WTC11 (cell line): ENCODE results near the gene POU3F3. TPM values are rescaled to one million over a fixed set of nuclear protein-coding genes. Genes with fewer than 3 reads are reported as not detected.

Experiments
- ATAC-seq: fragments of 200-7000 bp; cut with Tn5 transposase; 2 replicates; pipeline ENCODE4 v1.10.0; 2021; ENCODE audit warnings: mild to moderate bottlenecking, moderate library complexity
- CTCF ChIA-PET: fragments of 300-600 bp; sonication (Branson Sonifier 250); formaldehyde crosslinking; loops from one replicate; lab custom pipeline; 2021; ENCODE audit warnings: antibody characterized with exemption; lab: Charles Lee
- POLR2A ChIA-PET: fragments of 350-600 bp; sonication (Branson Sonifier 250); formaldehyde crosslinking; loops from one replicate; lab custom pipeline; 2021; ENCODE audit warnings: antibody characterized with exemption; lab: Charles Lee
- DNase-seq: peaks from one replicate; pipeline ENCODE4 v3.0.0; 2021; ENCODE audit warnings: low spot score
- H3K27ac Mint-ChIP-seq: 2 replicates; pipeline ENCODE4 v1.8.0; 2021; ENCODE audit warnings: mixed read lengths
- H3K27me3 Mint-ChIP-seq: 2 replicates; pipeline ENCODE4 v1.8.0; 2021; ENCODE audit warnings: low read depth, mild to moderate bottlenecking, moderate library complexity, mixed read lengths
- H3K36me3 Mint-ChIP-seq: 2 replicates; pipeline ENCODE4 v1.8.0; 2021; ENCODE audit warnings: mixed read lengths
- H3K4me1 Mint-ChIP-seq: 2 replicates; pipeline ENCODE4 v1.8.0; 2022; ENCODE audit warnings: mixed read lengths
- H3K4me3 Mint-ChIP-seq: 2 replicates; pipeline ENCODE4 v1.8.0; 2021; ENCODE audit warnings: mild to moderate bottlenecking, moderate library complexity, mixed read lengths
- H3K9me3 Mint-ChIP-seq: 2 replicates; pipeline ENCODE4 v1.8.0; 2021; ENCODE audit warnings: mixed read lengths
- AFF4 ChIP-seq: sonication (generic); formaldehyde crosslinking; IDR thresholded peaks from 2 replicates; pipeline ENCODE4 v1.8.1; 2023; ENCODE audit warnings: mild to moderate bottlenecking, missing genetic modification reagents, borderline replicate concordance
- CDX4 ChIP-seq: fragments of 250-450 bp; sonication (Bioruptor Pico); IDR thresholded peaks from 2 replicates; pipeline ENCODE4 v1.9.0; 2021; ENCODE audit warnings: moderate library complexity, mild to moderate bottlenecking, inconsistent platforms, borderline replicate concordance
- E2F1 ChIP-seq: sonication (generic); formaldehyde crosslinking; IDR thresholded peaks from 2 replicates; pipeline ENCODE4 v1.8.0; 2022; ENCODE audit warnings: mild to moderate bottlenecking, missing genetic modification reagents
- EMX1 ChIP-seq: fragments of 250-450 bp; sonication (Bioruptor Pico); IDR thresholded peaks from 2 replicates; pipeline ENCODE4 v1.8.0; 2021; ENCODE audit warnings: mild to moderate bottlenecking
- ETV6 ChIP-seq: sonication (generic); formaldehyde crosslinking; IDR thresholded peaks from 2 replicates; pipeline ENCODE4 v1.8.1; 2022; ENCODE audit warnings: mild to moderate bottlenecking, missing genetic modification reagents
- FOXJ3 ChIP-seq: sonication (generic); formaldehyde crosslinking; IDR thresholded peaks from 2 replicates; pipeline ENCODE4 v1.9.0; 2021; ENCODE audit warnings: missing genetic modification reagents, mild to moderate bottlenecking, borderline replicate concordance
- FOXK1 ChIP-seq: sonication (generic); formaldehyde crosslinking; IDR thresholded peaks from 2 replicates; pipeline ENCODE4 v1.8.0; 2022; ENCODE audit warnings: mild to moderate bottlenecking, moderate library complexity, missing genetic modification reagents
- IRF2 ChIP-seq: sonication (generic); formaldehyde crosslinking; IDR thresholded peaks from 2 replicates; pipeline ENCODE4 v1.8.0; 2022; ENCODE audit warnings: low read depth, missing genetic modification reagents, borderline replicate concordance
- JAZF1 ChIP-seq: fragments of 250-450 bp; sonication (Bioruptor Pico); IDR thresholded peaks from 2 replicates; pipeline ENCODE4 v1.9.0; 2021; ENCODE audit warnings: moderate library complexity, mild to moderate bottlenecking, inconsistent platforms
- MLX ChIP-seq: sonication (generic); formaldehyde crosslinking; IDR thresholded peaks from 2 replicates; pipeline ENCODE4 v1.8.1; 2023; ENCODE audit warnings: mild to moderate bottlenecking, missing genetic modification reagents, moderate library complexity
- MXD4 ChIP-seq: fragments of 250-450 bp; sonication (Bioruptor Pico); IDR thresholded peaks from 2 replicates; pipeline ENCODE4 v1.8.0; 2021; ENCODE audit warnings: mild to moderate bottlenecking, moderate library complexity, borderline replicate concordance
- NFATC4 ChIP-seq: fragments of 250-450 bp; sonication (Bioruptor Pico); IDR thresholded peaks from 2 replicates; pipeline ENCODE4 v1.9.0; 2021; ENCODE audit warnings: mild to moderate bottlenecking
- NFE2L1 ChIP-seq: sonication (generic); formaldehyde crosslinking; IDR thresholded peaks from 2 replicates; pipeline ENCODE4 v1.8.1; 2023; ENCODE audit warnings: missing genetic modification reagents
- NFYB ChIP-seq: sonication (generic); formaldehyde crosslinking; conservative IDR thresholded peaks from 2 replicates; pipeline ENCODE4 v1.8.0; 2022; ENCODE audit warnings: low read depth, missing genetic modification reagents
- NR1H2 ChIP-seq: sonication (generic); formaldehyde crosslinking; IDR thresholded peaks from 2 replicates; pipeline ENCODE4 v1.9.0; 2021; ENCODE audit warnings: mild to moderate bottlenecking, moderate library complexity, missing genetic modification reagents
- OVOL2 ChIP-seq: fragments of 250-450 bp; sonication (Bioruptor Pico); IDR thresholded peaks from 2 replicates; pipeline ENCODE4 v1.9.0; 2021; ENCODE audit warnings: mild to moderate bottlenecking, borderline replicate concordance
- PRRX2 ChIP-seq: fragments of 250-450 bp; sonication (Bioruptor Pico); IDR thresholded peaks from 2 replicates; pipeline ENCODE4 v1.8.0; 2021; ENCODE audit warnings: mild to moderate bottlenecking
- TEAD4 ChIP-seq: sonication (generic); formaldehyde crosslinking; IDR thresholded peaks from 2 replicates; pipeline ENCODE4 v1.8.0; 2022; ENCODE audit warnings: mild to moderate bottlenecking, missing genetic modification reagents
- ZBTB21 ChIP-seq: sonication (generic); formaldehyde crosslinking; IDR thresholded peaks from 2 replicates; pipeline ENCODE4 v1.8.1; 2023; ENCODE audit warnings: mild to moderate bottlenecking, missing genetic modification reagents, borderline replicate concordance
- ZNF121 ChIP-seq: sonication (generic); formaldehyde crosslinking; IDR thresholded peaks from 2 replicates; pipeline ENCODE4 v1.8.0; 2023; ENCODE audit warnings: missing genetic modification reagents
- ZNF423 ChIP-seq: fragments of 250-450 bp; sonication (Bioruptor Pico); IDR thresholded peaks from 2 replicates; pipeline ENCODE4 v2.1.2; 2022; ENCODE audit warnings: mild to moderate bottlenecking, moderate library complexity
- total RNA-seq: library from RNA; stranded (reverse); gene quantifications from 3 replicates; pipeline ENCODE4 v1.2.3, GENCODE V29; 2021
- TF ChIP-seq, protein P1 (sequence below): sonication (generic); formaldehyde crosslinking; IDR thresholded peaks from 2 replicates; pipeline ENCODE4 v1.8.1; 2022; ENCODE audit warnings: mild to moderate bottlenecking, moderate library complexity, missing genetic modification reagents
- TF ChIP-seq, protein P2 (sequence below): sonication (generic); formaldehyde crosslinking; conservative IDR thresholded peaks from 2 replicates; pipeline ENCODE4 v1.8.1; 2022; ENCODE audit warnings: mild to moderate bottlenecking, missing genetic modification reagents
- TF ChIP-seq, protein P3 (sequence below): sonication (generic); formaldehyde crosslinking; IDR thresholded peaks from 2 replicates; pipeline ENCODE4 v1.8.1; 2022; ENCODE audit warnings: missing genetic modification reagents, borderline replicate concordance

Gene POU3F3
- total RNA-seq, 1 experiment from 2014 or later = not detected

DNA sequence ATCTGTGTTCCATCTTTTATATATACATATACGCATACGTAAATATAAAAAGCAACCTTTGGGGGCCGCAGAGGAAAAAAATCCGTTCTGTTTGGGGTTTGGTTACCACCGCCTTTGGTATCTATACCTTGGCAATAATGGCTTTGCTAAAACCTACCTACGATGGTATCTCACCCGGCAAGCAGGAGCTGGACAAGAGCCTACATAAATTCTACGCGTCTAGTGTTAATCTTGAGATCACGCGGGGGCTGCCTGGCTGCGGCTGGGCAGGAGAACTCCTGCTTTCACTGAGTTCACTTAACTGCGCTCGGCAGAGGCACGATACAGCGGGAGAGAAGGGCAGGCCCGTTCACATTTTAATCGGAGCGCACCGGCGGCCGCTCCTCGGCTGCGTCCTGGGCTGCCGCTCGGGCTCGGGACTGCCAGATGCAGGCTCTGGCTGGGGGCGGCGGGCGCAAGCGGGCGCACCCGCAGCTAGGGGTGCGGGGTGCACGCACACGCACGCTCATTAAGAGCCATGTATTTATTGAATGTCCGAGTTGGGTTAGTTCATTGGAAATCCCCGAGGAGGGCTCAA is 1.7 kb upstream of the POU3F3 start:
- POLR2A ChIA-PET = no interaction called here
- Mint-ChIP-seq H3K4me3 (peak overlapping the region; percentile 86), H3K27me3 (peaks cover 85% of the 10 kb centered on the region), H3K27ac (no peak overlapping the region), H3K9me3 (no peaks in the 10 kb centered on the region), H3K4me1 (peaks cover 68% of the 10 kb centered on the region), H3K36me3 (no peaks in the 10 kb centered on the region)
- CTCF ChIA-PET = interaction anchor here (2.7 kb wide), 1 partner anchor 15 kb away, joined by 20 read pairs; no protein-coding TSS in a partner anchor
- DNase-seq (peak; percentile 48), ATAC-seq (no peak)
- no peak for TF ChIP-seq FOXK1 (CRISPR knock-in tag)
- TF ChIP-seq NR1H2 = no peak
- no peak for TF ChIP-seq PRRX2 (CRISPR knock-in tag)
- TF ChIP-seq, protein P1, sequence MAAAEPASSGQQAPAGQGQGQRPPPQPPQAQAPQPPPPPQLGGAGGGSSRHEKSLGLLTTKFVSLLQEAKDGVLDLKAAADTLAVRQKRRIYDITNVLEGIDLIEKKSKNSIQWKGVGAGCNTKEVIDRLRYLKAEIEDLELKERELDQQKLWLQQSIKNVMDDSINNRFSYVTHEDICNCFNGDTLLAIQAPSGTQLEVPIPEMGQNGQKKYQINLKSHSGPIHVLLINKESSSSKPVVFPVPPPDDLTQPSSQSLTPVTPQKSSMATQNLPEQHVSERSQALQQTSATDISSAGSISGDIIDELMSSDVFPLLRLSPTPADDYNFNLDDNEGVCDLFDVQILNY (CRISPR knock-in tag) = no peak
- no peak for TF ChIP-seq FOXJ3 (CRISPR knock-in tag)
- no peak for TF ChIP-seq OVOL2 (CRISPR knock-in tag)
- TF ChIP-seq AFF4 (CRISPR knock-in tag) = no peak
- no peak for TF ChIP-seq ZNF423 (CRISPR knock-in tag)
- no peak for TF ChIP-seq EMX1
- TF ChIP-seq, protein P2, sequence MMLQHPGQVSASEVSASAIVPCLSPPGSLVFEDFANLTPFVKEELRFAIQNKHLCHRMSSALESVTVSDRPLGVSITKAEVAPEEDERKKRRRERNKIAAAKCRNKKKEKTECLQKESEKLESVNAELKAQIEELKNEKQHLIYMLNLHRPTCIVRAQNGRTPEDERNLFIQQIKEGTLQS (CRISPR knock-in tag) = no peak
- TF ChIP-seq TEAD4 (CRISPR knock-in tag) = no peak
- TF ChIP-seq MLX (CRISPR knock-in tag) = no peak
- TF ChIP-seq E2F1 (CRISPR knock-in tag) = no peak

- peak overlapping the region; percentile 86 for H3K4me3 Mint-ChIP-seq
- CTCF ChIA-PET = interaction anchor here (1.0 to 2.7 kb wide), 4 partner anchors 10 to 19 kb away, joined by 3 to 20 read pairs (median 6); no protein-coding TSS in a partner anchor
- H3K27ac Mint-ChIP-seq = no peak overlapping the region
- peaks cover 58% of the 10 kb centered on the region for H3K4me1 Mint-ChIP-seq
- POLR2A ChIA-PET = interaction anchor here (1.3 kb wide), 2 partner anchors 10 to 13 kb away, joined by 3 to 5 read pairs; no protein-coding TSS in a partner anchor
- H3K36me3 Mint-ChIP-seq = no peaks in the 10 kb centered on the region
- no peak for ATAC-seq
- H3K9me3 Mint-ChIP-seq = no peaks in the 10 kb centered on the region
- peaks cover 85% of the 10 kb centered on the region for H3K27me3 Mint-ChIP-seq
- no peak for DNase-seq
- TF ChIP-seq, protein P2 (CRISPR knock-in tag) = no peak
- no peak for TF ChIP-seq ZNF121
- no peak for TF ChIP-seq CDX4 (CRISPR knock-in tag)
- TF ChIP-seq IRF2 (CRISPR knock-in tag) = no peak
- TF ChIP-seq NFATC4 (CRISPR knock-in tag) = no peak
- no peak for TF ChIP-seq ETV6 (CRISPR knock-in tag)
- TF ChIP-seq, protein P3, sequence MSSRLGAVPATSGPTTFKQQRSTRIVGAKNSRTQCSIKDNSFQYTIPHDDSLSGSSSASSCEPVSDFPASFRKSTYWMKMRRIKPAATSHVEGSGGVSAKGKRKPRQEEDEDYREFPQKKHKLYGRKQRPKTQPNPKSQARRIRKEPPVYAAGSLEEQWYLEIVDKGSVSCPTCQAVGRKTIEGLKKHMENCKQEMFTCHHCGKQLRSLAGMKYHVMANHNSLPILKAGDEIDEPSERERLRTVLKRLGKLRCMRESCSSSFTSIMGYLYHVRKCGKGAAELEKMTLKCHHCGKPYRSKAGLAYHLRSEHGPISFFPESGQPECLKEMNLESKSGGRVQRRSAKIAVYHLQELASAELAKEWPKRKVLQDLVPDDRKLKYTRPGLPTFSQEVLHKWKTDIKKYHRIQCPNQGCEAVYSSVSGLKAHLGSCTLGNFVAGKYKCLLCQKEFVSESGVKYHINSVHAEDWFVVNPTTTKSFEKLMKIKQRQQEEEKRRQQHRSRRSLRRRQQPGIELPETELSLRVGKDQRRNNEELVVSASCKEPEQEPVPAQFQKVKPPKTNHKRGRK = no peak
- TF ChIP-seq NFE2L1 (CRISPR knock-in tag) = no peak
- no peak for TF ChIP-seq MXD4 (CRISPR knock-in tag)
- no peak for TF ChIP-seq JAZF1 (CRISPR knock-in tag)
- TF ChIP-seq NR1H2 = no peak
- TF ChIP-seq NFYB = no peak
- no peak for TF ChIP-seq ZBTB21
Observed at GRCh38 chr2:104854498-104855220, 744 bp downstream of the POU3F3 start.
